GM18507 (cell line): Measurements from ENCODE around the gene NFKB2.

Source experiments
- DNase-seq: peaks from one replicate; pipeline ENCODE4 v3.0.0; 2011; ENCODE audit warnings: low read depth; ENCODE audit not compliant: insufficient read length; ENCODE audit errors: extremely low spot score
- FAIRE-seq: peaks from 2 replicates; lab custom pipeline; 2011; peaks lifted over from hg19 to GRCh38; lab: Jason Lieb, UNC

NFKB2 gene

GRCh38 chr10:102435529-102436233, 40.2 kb downstream of the NFKB2 start:
- no peak for DNase-seq
- FAIRE-seq: no peak

DNA sequence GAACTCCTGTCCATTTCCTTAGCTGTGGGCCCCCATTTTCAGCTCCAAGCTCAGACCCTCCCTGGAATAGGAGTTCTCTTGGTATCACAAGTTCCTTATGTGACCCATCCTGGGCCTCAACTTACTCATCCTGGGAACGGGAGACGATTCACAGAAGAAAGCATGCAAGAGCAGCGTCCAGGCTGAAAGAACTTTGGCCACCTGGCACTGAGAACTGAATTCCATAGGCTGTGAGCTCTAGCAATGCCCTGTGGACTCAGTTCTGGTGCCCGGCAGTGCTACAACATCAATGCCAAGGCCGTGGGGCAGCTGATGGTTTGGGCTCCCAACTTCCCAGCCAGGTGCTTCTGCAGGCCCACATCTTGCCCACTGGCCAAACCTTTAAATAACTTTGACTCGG, 40.8 kb downstream of the NFKB2 start:
- DNase-seq (no peak), FAIRE-seq (no peak)

DNA sequence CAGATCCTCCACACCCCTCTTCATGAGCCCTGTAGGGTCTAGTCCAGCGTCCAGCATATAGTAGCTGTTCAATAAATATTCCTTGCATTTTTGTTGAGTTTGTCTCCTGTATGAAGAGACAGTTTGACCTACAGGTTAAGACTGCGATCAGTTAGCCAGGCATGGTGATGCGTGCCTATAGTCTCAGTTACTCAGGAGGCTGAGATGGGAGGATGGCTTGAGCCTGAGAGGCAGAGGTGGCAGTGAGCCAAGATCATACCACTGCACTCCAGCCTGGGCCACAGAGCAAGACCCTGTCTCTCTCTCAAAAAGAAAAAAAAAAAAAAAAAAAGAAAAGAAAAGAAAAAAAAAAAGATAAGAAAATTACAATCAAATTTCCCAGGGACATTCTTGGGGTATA, 42.0 kb downstream of the NFKB2 start:
- DNase-seq (no peak), FAIRE-seq (no peak)

DNA sequence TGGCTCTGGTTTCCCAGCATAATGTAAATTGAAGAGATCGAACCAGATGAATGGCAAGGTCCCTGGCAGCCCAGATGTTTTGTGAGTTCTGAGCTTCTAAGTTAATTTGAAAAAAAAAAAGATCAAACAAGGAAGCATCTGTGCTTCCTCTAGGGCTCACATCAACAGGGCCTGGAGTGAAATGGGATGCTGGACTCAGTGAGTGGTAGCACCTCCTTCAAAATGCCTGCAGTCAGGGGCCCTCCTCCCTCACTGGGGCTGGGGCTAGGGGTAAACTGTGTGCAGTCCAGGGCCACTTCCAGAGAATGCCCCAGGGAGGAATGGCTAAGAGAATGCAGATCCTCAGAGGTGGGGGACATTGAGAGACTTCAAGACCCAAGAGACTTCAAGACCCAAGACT, 42.9 kb downstream of the NFKB2 start:
- FAIRE-seq (no peak), DNase-seq (no peak)

DNA sequence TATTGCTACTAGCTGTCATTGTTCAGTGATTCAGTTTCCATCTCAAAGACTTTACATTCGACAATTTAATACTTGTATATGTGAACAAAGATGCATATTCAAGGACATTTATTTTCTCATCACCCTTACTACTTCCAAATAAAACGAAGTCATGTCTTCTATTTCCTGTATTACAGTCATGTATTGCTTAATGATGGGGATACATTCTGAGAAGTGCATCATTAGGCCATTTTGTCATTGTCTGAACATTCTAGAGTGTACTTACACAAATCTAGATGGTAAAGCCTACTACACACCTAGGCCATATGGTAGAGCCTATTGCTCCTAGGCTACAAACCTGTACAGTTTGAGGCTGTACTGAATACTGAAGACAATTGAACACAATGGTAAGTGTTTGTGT, 49.3 kb downstream of the NFKB2 start:
- DNase-seq (no peak), FAIRE-seq (no peak)

GRCh38 chr10:102449321-102450123, 54.0 kb downstream of the NFKB2 start:
- DNase-seq: no peak

GRCh38 chr10:102450124-102450373, 54.5 kb downstream of the NFKB2 start:
- FAIRE-seq (no peak), DNase-seq (no peak)

More at GRCh38 chr10:102449321-102450123, 54.0 kb downstream of the NFKB2 start:
- FAIRE-seq: peak; percentile 86

DNA sequence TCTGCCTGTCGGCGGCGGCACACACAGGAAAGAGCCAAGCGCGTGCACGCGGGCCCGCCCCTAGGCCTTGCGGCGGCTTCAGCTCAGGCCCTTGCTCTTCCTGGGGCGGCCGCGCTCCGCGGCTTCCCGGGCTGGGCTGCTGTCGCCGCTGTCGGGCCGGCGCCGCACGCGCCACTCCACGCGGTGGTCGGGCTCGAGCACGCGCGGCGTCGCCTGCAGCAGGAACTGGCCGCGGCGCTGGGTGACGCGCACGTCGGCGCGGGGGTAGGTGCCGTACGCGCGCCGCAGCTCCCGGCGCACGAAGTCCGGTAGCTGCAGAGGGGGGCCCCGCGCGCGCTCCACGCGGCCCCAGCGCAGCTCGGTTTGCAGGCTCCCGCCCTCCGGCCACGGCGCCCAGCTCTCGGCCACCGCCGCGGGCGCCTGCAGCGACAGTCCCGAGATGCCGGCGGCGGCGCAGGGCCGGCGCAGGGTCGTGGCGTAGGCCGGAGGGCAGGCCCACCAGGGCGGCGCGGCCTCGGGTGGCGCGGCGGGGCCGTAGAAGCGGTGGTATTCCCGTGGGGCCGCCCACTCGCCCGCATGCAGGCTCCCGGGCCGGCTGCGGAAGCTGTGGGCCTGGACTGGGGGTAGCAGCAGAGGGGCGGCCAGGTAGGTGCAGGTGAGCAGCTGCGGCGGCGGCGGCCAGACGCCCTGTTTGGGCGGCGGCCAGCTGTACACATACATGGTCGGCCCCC, 55.0 kb downstream of the NFKB2 start:
- peak; percentile 88 for FAIRE-seq
- DNase-seq: peak; percentile 86

DNA sequence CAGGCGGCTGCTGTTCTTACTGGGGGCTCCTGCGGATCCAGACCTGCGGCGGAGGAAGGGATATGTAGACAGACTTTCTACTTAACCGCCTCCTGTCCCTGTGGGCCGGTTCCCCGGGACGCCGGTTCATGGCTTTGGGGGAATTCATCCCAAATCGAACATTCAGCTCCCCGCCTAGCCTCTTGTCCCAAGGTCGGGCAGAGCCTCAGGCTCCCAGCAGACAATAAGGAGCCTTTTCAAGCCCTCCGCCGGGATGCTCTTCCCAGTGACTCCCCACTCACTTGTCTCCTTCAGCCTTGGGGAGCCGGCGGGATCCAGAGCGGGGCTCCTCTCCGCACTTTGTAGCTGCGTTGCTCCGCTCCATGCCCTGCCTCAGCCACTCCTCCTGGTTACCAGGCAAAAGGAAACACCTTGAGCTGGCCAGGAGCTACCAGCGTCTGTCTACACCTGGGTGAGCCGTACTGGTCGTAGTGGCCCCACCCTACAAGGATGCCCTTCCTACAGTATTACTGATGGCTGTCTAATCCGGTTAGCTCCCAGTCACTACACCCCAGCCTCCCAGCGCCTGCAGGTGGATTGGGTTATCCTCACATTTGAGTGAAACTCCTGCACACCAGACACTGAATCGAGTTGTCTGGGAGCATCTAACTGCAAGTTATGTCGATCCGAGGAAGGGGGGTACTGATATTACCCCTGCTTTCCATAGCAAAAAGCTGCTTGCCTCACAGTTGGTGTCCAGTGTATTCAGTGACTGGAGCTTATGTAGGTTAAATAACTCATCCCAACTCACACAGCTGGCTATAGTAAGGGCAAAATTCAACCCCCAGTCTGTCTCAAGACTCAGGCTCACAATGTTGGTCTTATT, 55.8 kb downstream of the NFKB2 start, which contains the start of gene C10orf95:
C10orf95 (minus strand) TSS at position 439 of the 865 bp plus-strand sequence. CDS start 450 bp downstream, outside the sequence.
- DNase-seq (no peak), FAIRE-seq (no peak)
